Colonic mucosa (tissue), 4 donors: ENCODE measurements around the gene NDST4. TPM values are rescaled to one million over a fixed set of nuclear protein-coding genes. Genes with fewer than 3 reads are reported as not detected.
A peak's percentile ranks its signal among the peaks of the same experiment; 100 is the strongest.

Source experiments
- DNase-seq: peaks from one replicate; pipeline ENCODE4 v3.0.0-alpha.2; 2020
- H3K27ac ChIP-seq: fragments of 200-600 bp; one replicate; pipeline ENCODE4 v1.8.0; 2021
- H3K27me3 ChIP-seq: fragments of 200-600 bp; one replicate; pipeline ENCODE4 v1.8.0; 2021
- H3K36me3 ChIP-seq: fragments of 200-600 bp; one replicate; pipeline ENCODE4 v1.8.0; 2021
- H3K4me1 ChIP-seq: fragments of 200-600 bp; one replicate; pipeline ENCODE4 v1.8.0; 2021; ENCODE audit warnings: mild to moderate bottlenecking
- H3K4me3 ChIP-seq: fragments of 200-600 bp; one replicate; pipeline ENCODE4 v1.8.0; 2021
- H3K9ac ChIP-seq, 2 donors: one replicate each; pipeline ENCODE4 v1.7.0; 2013; ENCODE audit warnings: control low read depth in 2 of 2, low read depth in 2 of 2, low read length in 2 of 2
- H3K9me3 ChIP-seq: fragments of 200-600 bp; one replicate; pipeline ENCODE4 v1.8.0; 2021
- intact Hi-C: fragments of 100-400 bp; cut with DNase I; formaldehyde crosslinking; loops from one replicate; pipeline ENCODE4 v1.14.1; 2022
- total RNA-seq, 2 donors: library from RNA; stranded (reverse); fragmentation: NEBNext Ultra II Directional in 1 of 2; extraction: Animal tissue kit (Norgen Biotek cat#: 25700) in 1 of 2; gene quantifications; one replicate each; pipeline ENCODE4 v1.2.1, GENCODE V29; 2021
- TF ChIP-seq, protein P1 (sequence below): fragments of 200-600 bp; IDR thresholded peaks from one replicate; pipeline ENCODE4 v1.8.0; 2022; ENCODE audit warnings: antibody characterized with exemption, mild to moderate bottlenecking
- donor health status: healthy.
- donor health status: DM: no; HTN: no; CAD: no.
- donor health status: DM: no; HTN: no; CAD: no.

Gene NDST4
- total RNA-seq, 2 donors from 2014 or later, result 0.13 to 0.20 TPM

DNA sequence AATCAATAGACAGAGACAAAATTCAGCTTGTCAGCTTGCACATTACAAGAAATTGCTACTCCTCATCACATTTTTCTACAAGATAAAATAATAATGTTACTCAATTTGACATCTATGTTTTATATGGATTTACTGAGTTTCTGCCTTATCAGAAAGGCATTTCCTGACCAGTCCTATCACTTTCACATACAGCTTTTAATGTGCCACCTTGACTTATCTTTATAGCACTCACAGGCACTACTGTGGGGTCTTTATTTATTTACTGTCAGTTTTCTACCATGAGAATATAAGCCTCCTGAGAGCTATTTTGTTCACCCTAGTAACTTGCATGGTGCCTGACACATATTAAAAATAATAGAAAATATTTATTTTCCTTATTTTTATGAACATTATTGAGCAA lies 6.0 kb downstream of the NDST4 start:
- no peak for DNase-seq
- TF ChIP-seq, protein P1, sequence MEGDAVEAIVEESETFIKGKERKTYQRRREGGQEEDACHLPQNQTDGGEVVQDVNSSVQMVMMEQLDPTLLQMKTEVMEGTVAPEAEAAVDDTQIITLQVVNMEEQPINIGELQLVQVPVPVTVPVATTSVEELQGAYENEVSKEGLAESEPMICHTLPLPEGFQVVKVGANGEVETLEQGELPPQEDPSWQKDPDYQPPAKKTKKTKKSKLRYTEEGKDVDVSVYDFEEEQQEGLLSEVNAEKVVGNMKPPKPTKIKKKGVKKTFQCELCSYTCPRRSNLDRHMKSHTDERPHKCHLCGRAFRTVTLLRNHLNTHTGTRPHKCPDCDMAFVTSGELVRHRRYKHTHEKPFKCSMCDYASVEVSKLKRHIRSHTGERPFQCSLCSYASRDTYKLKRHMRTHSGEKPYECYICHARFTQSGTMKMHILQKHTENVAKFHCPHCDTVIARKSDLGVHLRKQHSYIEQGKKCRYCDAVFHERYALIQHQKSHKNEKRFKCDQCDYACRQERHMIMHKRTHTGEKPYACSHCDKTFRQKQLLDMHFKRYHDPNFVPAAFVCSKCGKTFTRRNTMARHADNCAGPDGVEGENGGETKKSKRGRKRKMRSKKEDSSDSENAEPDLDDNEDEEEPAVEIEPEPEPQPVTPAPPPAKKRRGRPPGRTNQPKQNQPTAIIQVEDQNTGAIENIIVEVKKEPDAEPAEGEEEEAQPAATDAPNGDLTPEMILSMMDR, result no peak
- no peaks in the 10 kb centered on the region for H3K9me3 ChIP-seq
- intact Hi-C loops, result no loop called here
- no peak overlapping the region for H3K4me3 ChIP-seq
- no peaks in the 10 kb centered on the region for H3K4me1 ChIP-seq
- no peaks in the 10 kb centered on the region for H3K27me3 ChIP-seq
- H3K36me3 ChIP-seq, result no peaks in the 10 kb centered on the region
- no peak overlapping the region for H3K9ac ChIP-seq
- no peak overlapping the region for H3K27ac ChIP-seq

DNA sequence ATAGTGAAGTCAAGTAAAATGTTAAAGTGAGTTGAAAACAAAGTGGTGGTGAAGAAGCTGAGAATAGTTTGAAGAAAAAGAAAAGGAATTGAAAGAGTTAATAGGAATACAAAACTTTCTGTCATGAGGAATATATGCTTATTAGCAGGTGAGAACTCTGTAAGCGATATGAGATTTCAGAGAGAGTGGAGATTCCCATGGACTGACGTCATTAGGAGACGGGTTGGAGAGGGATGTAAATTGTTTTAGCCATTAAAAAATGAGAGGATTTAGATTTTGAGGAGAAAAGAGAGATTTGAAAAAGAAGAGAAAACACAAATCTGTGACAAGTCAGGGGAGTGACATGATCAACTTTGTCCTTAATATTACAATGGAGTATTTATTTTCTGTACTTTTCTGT lies 11.7 kb downstream of the NDST4 start:
- DNase-seq, result no peak
- Histone ChIP-seq H3K27ac (no peak overlapping the region), H3K9me3 (no peaks in the 10 kb centered on the region), H3K9ac (no peak overlapping the region), H3K27me3 (no peaks in the 10 kb centered on the region), H3K4me1 (no peaks in the 10 kb centered on the region), H3K4me3 (no peak overlapping the region), H3K36me3 (no peaks in the 10 kb centered on the region)
- TF ChIP-seq, protein P1, result no peak
- intact Hi-C loops, result no loop called here

DNA sequence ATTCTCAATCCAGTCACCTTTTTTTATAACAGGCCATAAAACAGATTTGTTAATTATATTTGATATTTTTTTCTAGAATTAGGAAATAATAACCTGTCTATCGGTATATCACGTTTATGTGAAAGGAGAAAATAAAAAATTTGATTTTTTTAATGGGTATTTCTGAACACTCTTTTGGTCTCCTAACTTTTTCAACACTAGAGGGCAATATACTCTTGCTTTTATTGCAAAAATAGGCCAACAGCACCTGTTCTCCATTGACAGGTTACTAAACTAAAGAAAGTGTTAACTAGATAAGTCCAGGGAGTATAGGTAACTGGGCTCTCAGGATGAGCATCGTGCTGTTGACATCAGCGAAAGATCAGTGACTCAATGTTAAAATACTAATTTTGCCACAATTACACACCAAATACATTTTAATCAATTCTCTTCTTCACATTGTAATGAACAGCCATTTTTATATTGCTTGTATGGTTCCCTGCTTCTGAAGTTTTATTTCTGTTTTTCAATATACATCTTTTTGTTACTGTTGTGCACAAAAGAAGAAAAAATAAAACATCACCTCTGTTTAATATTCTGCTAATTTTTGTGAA lies 22.8 kb downstream of the NDST4 start:
- Histone ChIP-seq H3K4me3 (no peak overlapping the region), H3K9ac (no peak overlapping the region), H3K36me3 (no peaks in the 10 kb centered on the region), H3K4me1 (no peaks in the 10 kb centered on the region), H3K9me3 (no peaks in the 10 kb centered on the region), H3K27me3 (no peaks in the 10 kb centered on the region), H3K27ac (no peak overlapping the region)
- TF ChIP-seq, protein P1, result peak; percentile 38
- no peak for DNase-seq
- intact Hi-C loops, result no loop called here

GRCh38 chr4:115082633-115083032 lies 30.8 kb downstream of the NDST4 start:
- Histone ChIP-seq H3K4me1 (no peaks in the 10 kb centered on the region), H3K9ac (no peak overlapping the region), H3K4me3 (no peak overlapping the region), H3K36me3 (no peaks in the 10 kb centered on the region), H3K27me3 (no peaks in the 10 kb centered on the region), H3K9me3 (no peaks in the 10 kb centered on the region), H3K27ac (no peak overlapping the region)
- no peak for DNase-seq
- intact Hi-C loops, result no loop called here
- TF ChIP-seq, protein P1, result no peak

DNA sequence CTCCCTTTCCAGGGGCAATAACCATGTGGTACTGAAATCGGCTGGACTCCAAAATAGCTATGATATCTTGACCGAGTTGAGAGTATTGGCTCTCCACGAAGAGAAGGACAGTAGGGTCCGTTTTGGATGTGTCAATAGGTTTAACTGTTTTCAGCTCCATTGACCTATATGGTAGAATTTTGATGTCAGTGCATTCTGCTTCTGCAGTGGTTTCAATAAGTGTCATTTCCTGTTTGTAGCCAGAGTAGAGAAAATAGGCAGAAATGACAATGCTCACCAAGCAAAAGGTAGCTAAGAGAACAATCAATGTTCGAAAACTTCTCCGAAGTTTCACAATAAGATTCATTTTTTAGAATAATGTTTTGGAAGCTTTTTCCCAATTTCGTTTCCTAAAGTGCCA lies 36.7 kb downstream of the NDST4 start:
- intact Hi-C loops, result no loop called here
- H3K4me1 ChIP-seq, result no peaks in the 10 kb centered on the region

More for the DNA sequence above, 36.7 kb downstream of the NDST4 start:
- TF ChIP-seq, protein P1, result no peak
- no peaks in the 10 kb centered on the region for H3K27me3 ChIP-seq
- no peaks in the 10 kb centered on the region for H3K9me3 ChIP-seq
- no peak overlapping the region for H3K27ac ChIP-seq
- H3K9ac ChIP-seq, result no peak overlapping the region
- H3K4me3 ChIP-seq, result no peak overlapping the region
- no peaks in the 10 kb centered on the region for H3K36me3 ChIP-seq
- DNase-seq, result no peak
